ENCODE measurements around the gene ROCK1.
"Not testable (repeated sequence)": the region's sequence is repeated elsewhere in the genome, so short reads cannot be mapped to it uniquely, and the experiment has no call there.

ROCK1 gene

DNA sequence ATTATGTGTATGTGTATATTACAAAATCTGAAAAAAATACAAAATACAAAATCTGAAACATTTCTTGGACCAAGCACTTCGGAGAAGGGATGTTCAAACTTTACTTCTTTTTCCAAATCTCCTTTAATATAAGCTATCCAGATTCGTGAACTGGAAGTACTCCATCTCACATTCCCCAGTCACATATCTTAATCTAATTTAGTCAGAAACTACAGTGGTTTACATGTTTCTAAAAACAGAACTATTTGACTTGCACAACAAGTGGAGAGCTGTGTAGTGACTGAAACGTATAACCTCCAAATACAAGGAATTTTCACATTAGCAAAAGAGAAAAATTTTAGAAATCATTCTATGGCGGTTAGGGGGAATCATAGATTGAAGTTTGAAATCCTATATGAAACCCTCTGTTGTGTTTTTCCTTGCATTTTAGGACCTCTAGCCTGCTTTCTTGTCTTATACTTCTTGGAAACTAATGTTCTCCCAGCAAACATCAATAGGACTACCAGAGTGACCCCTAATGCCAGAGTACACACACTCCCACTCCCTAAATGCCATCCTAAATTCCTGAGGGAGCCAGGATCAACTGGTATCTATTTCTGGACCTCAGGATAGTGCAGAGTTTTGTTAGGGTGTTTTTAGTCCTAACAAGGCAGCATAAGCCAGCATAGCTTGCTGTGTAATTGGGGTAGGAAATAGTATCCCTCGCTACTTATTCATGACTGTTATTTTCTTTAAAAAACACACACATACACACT is 30.2 kb upstream of the ROCK1 start:
- Histone ChIP-seq H3K4me2 (ENCODE audit: low read depth, low read length, poor library complexity, severe bottlenecking) (no peak overlapping the region), H3K36me3 (ENCODE audit: low read length) (no peaks in the 10 kb centered on the region), H3K27me3 (ENCODE audit: low read length) (no peaks in the 10 kb centered on the region; the same call in 1 of the 2 replicates), H3F3A (ENCODE audit: insufficient read depth) (no peaks in the 10 kb centered on the region), H3K9me2 (replicated peaks; ENCODE audit: insufficient read depth, low read length) (no peaks in the 10 kb centered on the region), H3K9me3 (ENCODE audit: insufficient read depth, low read length) (no peaks in the 10 kb centered on the region), H3K4me3 (ENCODE audit: insufficient read depth, low read length, poor library complexity, severe bottlenecking) (no peak overlapping the region), H4K20me1 (ENCODE audit: low read depth, low read length) (no peaks in the 10 kb centered on the region), H3K9ac (ENCODE audit: low read length) (no peak overlapping the region), H2AFZ (ENCODE audit: low read depth, low read length, severe bottlenecking) (no peak overlapping the region), H3K27ac (ENCODE audit: low read depth, low read length) (no peak overlapping the region), H3K79me2 (ENCODE audit: insufficient read depth, low read length) (no peaks in the 10 kb centered on the region)
- TF ChIP-seq, protein P1, sequence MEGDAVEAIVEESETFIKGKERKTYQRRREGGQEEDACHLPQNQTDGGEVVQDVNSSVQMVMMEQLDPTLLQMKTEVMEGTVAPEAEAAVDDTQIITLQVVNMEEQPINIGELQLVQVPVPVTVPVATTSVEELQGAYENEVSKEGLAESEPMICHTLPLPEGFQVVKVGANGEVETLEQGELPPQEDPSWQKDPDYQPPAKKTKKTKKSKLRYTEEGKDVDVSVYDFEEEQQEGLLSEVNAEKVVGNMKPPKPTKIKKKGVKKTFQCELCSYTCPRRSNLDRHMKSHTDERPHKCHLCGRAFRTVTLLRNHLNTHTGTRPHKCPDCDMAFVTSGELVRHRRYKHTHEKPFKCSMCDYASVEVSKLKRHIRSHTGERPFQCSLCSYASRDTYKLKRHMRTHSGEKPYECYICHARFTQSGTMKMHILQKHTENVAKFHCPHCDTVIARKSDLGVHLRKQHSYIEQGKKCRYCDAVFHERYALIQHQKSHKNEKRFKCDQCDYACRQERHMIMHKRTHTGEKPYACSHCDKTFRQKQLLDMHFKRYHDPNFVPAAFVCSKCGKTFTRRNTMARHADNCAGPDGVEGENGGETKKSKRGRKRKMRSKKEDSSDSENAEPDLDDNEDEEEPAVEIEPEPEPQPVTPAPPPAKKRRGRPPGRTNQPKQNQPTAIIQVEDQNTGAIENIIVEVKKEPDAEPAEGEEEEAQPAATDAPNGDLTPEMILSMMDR (IDR thresholded peaks at IDR 0.05; ENCODE audit: insufficient read depth, low read length, poor library complexity, severe bottlenecking) = no peak
- no peak for TF ChIP-seq EZH2phosphoT487 (conservative IDR thresholded peaks at IDR 0.05; ENCODE audit: low read length)

DNA sequence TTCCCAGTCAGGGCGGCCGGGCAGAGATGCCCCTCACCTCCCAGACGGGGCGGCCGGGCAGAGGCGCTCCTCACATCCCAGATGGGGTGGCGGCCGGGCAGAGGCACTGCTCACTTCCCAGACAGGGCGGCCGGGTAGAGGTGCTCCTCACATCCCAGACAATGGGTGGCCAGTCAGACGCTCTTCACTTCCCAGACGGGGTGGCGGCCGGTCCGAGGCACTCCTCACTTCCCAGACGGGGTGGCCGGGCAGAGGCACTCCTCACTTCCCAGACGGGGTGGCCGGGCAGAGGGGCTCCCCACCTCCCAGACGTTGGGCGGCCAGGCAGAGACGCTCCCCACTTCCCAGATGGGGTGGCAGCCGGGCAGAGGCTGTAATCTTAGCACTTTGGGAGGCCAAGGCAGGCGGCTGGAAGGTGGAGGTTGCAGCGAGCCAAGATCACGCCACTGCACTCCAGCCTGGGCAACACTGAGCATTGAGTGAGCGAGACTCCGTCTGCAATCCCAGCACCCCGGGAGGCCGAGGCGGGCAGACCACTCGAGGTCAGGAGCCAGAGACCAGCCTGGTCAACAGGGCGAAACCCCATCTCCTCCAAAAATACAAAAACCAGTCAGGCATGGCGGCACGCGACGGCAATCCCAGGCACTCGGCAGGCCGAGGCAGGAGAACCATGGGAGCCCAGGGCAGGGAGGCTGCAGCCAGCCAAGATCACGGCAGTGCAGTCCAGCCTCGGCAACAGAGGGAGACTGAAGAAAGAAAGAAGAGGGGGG is 26.3 kb upstream of the ROCK1 start:
- H4K20me1 ChIP-seq (ENCODE audit: low read depth, low read length); H3K9ac ChIP-seq (ENCODE audit: low read length); H3K27me3 ChIP-seq (ENCODE audit: low read length); H3K27ac ChIP-seq (ENCODE audit: low read depth, low read length); H3K4me2 ChIP-seq (ENCODE audit: low read depth, low read length, poor library complexity, severe bottlenecking); H3K79me2 ChIP-seq (ENCODE audit: insufficient read depth, low read length); H3K4me3 ChIP-seq (ENCODE audit: insufficient read depth, low read length, poor library complexity, severe bottlenecking); H3K36me3 ChIP-seq (ENCODE audit: low read length); H3K9me3 ChIP-seq (ENCODE audit: insufficient read depth, low read length); H3F3A ChIP-seq (ENCODE audit: insufficient read depth); H3K9me2 ChIP-seq (replicated peaks; ENCODE audit: insufficient read depth, low read length); H2AFZ ChIP-seq (ENCODE audit: low read depth, low read length, severe bottlenecking): not testable (repeated sequence)

DNA sequence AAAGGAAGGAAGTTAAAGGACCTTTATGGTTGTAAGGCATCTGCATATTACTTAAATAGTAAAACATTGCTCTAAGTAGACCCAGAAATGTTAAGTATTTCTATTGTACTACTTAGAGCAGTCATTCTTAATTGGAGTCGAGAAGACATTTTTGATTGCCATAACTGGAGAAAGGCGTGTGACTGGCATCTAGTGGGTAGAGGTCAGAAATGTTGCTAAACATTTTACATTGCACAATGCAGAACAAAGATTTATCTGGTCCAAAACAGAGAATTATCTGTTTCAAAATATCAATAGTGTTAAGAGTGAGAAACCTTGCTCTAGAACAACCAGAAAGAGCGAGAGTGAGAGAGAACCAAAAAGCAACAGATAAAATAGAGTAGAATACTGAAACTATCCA is 23.3 kb upstream of the ROCK1 start:
- H3K4me3 ChIP-seq (ENCODE audit: insufficient read depth, low read length, poor library complexity, severe bottlenecking) = no peak overlapping the region
- no peak for TF ChIP-seq EZH2phosphoT487 (conservative IDR thresholded peaks at IDR 0.05; ENCODE audit: low read length)
- TF ChIP-seq, protein P1 (IDR thresholded peaks at IDR 0.05; ENCODE audit: insufficient read depth, low read length, poor library complexity, severe bottlenecking) = peak; percentile 54
- no peak overlapping the region for H2AFZ ChIP-seq (ENCODE audit: low read depth, low read length, severe bottlenecking)
- no peaks in the 10 kb centered on the region for H3K27me3 ChIP-seq (ENCODE audit: low read length)
- H3K9ac ChIP-seq (ENCODE audit: low read length) = no peak overlapping the region
- no peaks in the 10 kb centered on the region for H3K9me2 ChIP-seq (replicated peaks; ENCODE audit: insufficient read depth, low read length)
- no peak overlapping the region for H3K4me2 ChIP-seq (ENCODE audit: low read depth, low read length, poor library complexity, severe bottlenecking)
- H3K27ac ChIP-seq (ENCODE audit: low read depth, low read length) = no peak overlapping the region
- H3K9me3 ChIP-seq (ENCODE audit: insufficient read depth, low read length) = no peaks in the 10 kb centered on the region
- H3F3A ChIP-seq (ENCODE audit: insufficient read depth) = no peaks in the 10 kb centered on the region
- H4K20me1 ChIP-seq (ENCODE audit: low read depth, low read length) = no peaks in the 10 kb centered on the region
- H3K36me3 ChIP-seq (ENCODE audit: low read length) = no peaks in the 10 kb centered on the region
- no peaks in the 10 kb centered on the region for H3K79me2 ChIP-seq (ENCODE audit: insufficient read depth, low read length)

DNA sequence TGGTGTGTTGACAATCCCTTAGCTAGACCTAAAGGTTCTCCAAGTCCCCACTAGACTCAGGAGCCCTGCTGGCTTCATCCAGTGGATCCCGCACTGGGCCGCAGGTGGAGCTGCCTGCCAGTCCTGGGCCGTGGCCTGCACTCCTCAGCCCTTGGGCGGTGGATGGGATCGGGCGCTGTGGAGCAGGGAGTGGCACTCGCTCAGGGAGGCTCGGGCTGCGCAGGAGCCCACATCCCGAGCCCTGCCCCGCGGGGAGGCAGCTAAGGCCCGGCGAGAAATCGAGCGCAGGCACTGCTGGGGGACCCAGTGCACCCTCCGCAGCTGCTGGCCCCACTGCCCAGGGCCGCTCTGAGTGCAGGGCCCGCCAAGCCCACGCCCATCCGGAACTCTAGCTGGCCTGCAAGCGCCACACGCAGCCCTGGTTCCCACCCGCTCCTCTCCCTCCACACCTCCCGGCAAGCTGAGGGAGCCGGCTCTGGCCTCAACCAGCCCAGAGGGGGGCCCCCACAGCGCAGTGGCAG is 20.8 kb upstream of the ROCK1 start:
- Histone ChIP-seq H3K4me3 (ENCODE audit: insufficient read depth, low read length, poor library complexity, severe bottlenecking) (no peak overlapping the region), H3F3A (ENCODE audit: insufficient read depth) (no peaks in the 10 kb centered on the region), H3K4me2 (ENCODE audit: low read depth, low read length, poor library complexity, severe bottlenecking) (no peak overlapping the region), H3K9me2 (replicated peaks; ENCODE audit: insufficient read depth, low read length) (no peaks in the 10 kb centered on the region), H3K36me3 (ENCODE audit: low read length) (no peaks in the 10 kb centered on the region), H3K9me3 (ENCODE audit: insufficient read depth, low read length) (no peaks in the 10 kb centered on the region), H3K9ac (ENCODE audit: low read length) (no peak overlapping the region), H4K20me1 (ENCODE audit: low read depth, low read length) (no peaks in the 10 kb centered on the region), H2AFZ (ENCODE audit: low read depth, low read length, severe bottlenecking) (no peak overlapping the region), H3K27me3 (ENCODE audit: low read length) (no peaks in the 10 kb centered on the region), H3K27ac (ENCODE audit: low read depth, low read length) (no peak overlapping the region), H3K79me2 (ENCODE audit: insufficient read depth, low read length) (no peaks in the 10 kb centered on the region)
- TF ChIP-seq, protein P1 (IDR thresholded peaks at IDR 0.05; ENCODE audit: insufficient read depth, low read length, poor library complexity, severe bottlenecking) = no peak
- TF ChIP-seq EZH2phosphoT487 (conservative IDR thresholded peaks at IDR 0.05; ENCODE audit: low read length) = no peak

All from SU-DHL-6 (cell line).